PC-9 (cell line): ENCODE results near the gene LRRC8C. TPM values are rescaled to one million over a fixed set of nuclear protein-coding genes. Genes with fewer than 3 reads are reported as not detected.

Experiments
- BruUV-seq: library from RNA; stranded (reverse); fragments of 400-500 nt; replicated peaks from 2 replicates; lab custom pipeline; 2021; lab: Mats Ljungman, UMichigan
- CTCF ChIA-PET: fragments of 300-600 bp; sonication (Branson Sonifier 250); formaldehyde crosslinking; loops from one replicate; lab custom pipeline; 2022; ENCODE audit warnings: antibody characterized with exemption; lab: Charles Lee
- POLR2A ChIA-PET: fragments of 300-600 bp; sonication (Branson Sonifier 250); formaldehyde crosslinking; loops from one replicate; lab custom pipeline; 2022; ENCODE audit warnings: antibody characterized with exemption; ENCODE audit not compliant: unreplicated experiment; lab: Charles Lee
- DNase-seq, 2 experiments: peaks; one replicate each; pipeline versions ENCODE4 v3.0.0 to v3.0.0-alpha.2; 2015 to 2022; ENCODE audit warnings: mixed read lengths in 1 of 2
- H2AFZ ChIP-seq: fragments of 200-600 bp; sonication (generic); 2 replicates; pipeline ENCODE4 v1.8.1; 2017; ENCODE audit warnings: antibody characterized with exemption
- H3F3A ChIP-seq: fragments of 200-600 bp; sonication (generic); 2 replicates; pipeline ENCODE4 v1.8.1; 2017; ENCODE audit warnings: antibody characterized with exemption, mild to moderate bottlenecking, low read depth; ENCODE audit not compliant: insufficient read depth
- H3K27ac ChIP-seq: fragments of 200-600 bp; sonication (generic); 2 replicates; pipeline ENCODE4 v1.6.1; 2016; ENCODE audit warnings: mixed run types
- H3K27me3 ChIP-seq: fragments of 200-600 bp; sonication (generic); 2 replicates; pipeline ENCODE4 v1.6.1; 2016; ENCODE audit warnings: low read depth, mixed run types; ENCODE audit not compliant: insufficient read depth
- H3K36me3 ChIP-seq: fragments of 200-600 bp; sonication (generic); 2 replicates; pipeline ENCODE4 v1.6.1; 2016; ENCODE audit warnings: low read depth, mixed run types
- H3K4me1 ChIP-seq: fragments of 200-600 bp; sonication (generic); replicated peaks from 2 replicates; pipeline ENCODE4 v1.6.1; 2016; ENCODE audit warnings: mixed run types; ENCODE audit not compliant: insufficient read depth
- H3K4me2 ChIP-seq: fragments of 200-600 bp; sonication (generic); 2 replicates; pipeline ENCODE4 v1.6.1; 2017; ENCODE audit warnings: mixed run types
- H3K4me3 ChIP-seq: fragments of 200-600 bp; sonication (generic); 2 replicates; pipeline ENCODE4 v1.6.1; 2016; ENCODE audit warnings: mixed run types
- H3K79me2 ChIP-seq: fragments of 200-600 bp; sonication (generic); 2 replicates; pipeline ENCODE4 v1.6.1; 2017; ENCODE audit warnings: low read depth, mixed run types
- H3K9me2 ChIP-seq: fragments of 200-600 bp; sonication (generic); 2 replicates; pipeline ENCODE4 v1.8.1; 2017; ENCODE audit warnings: mild to moderate bottlenecking; ENCODE audit not compliant: insufficient read depth
- H3K9me3 ChIP-seq: fragments of 200-600 bp; sonication (generic); 2 replicates; pipeline ENCODE4 v1.8.1; 2016; ENCODE audit warnings: low read depth; ENCODE audit not compliant: insufficient read depth
- H4K20me1 ChIP-seq: fragments of 200-600 bp; sonication (generic); 2 replicates; pipeline ENCODE4 v1.8.1; 2017; ENCODE audit not compliant: insufficient read depth
- EZH2 ChIP-seq: fragments of 200-600 bp; sonication (generic); IDR thresholded peaks from 2 replicates; pipeline ENCODE4 v1.8.0; 2017; ENCODE audit warnings: antibody characterized with exemption, low read depth
- intact Hi-C: fragments of 100-400 bp; cut with micrococcal nuclease; formaldehyde crosslinking; loops from one replicate; pipeline ENCODE4 v1.10.0; 2022; ENCODE audit not compliant: unreplicated experiment
- total RNA-seq: library from RNA; stranded (reverse); gene quantifications from 2 replicates; pipeline ENCODE4 v1.2.3, GENCODE V29; 2021
- TF ChIP-seq, protein P1 (sequence below): fragments of 200-600 bp; sonication (generic); conservative IDR thresholded peaks from 2 replicates; pipeline ENCODE4 v1.6.1; 2017; ENCODE audit warnings: mixed run types, antibody characterized with exemption, mild to moderate bottlenecking, moderate library complexity

The LRRC8C gene
- total RNA-seq, 1 experiment from 2014 or later: 2.2 TPM

DNA sequence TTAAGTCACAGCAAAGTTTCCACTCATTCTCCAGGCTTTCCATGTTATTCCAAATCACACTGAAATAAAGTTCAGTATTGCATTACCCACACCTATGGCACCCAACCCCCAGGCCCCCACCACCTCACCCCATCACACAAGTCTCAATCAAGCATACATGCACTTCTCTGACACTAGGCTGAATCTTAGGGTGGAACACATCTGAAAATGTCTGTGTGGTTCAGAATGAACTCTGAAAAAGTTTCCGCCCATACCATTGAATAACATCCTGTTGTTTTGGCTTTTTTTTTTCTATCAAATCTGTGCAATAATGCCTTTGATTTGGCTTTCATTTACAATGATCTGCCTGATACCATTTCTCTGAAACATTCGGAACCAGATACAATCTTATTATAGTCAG, 25.8 kb upstream of the LRRC8C start:
- Histone ChIP-seq H2AFZ (no peak overlapping the region), H3K4me3 (no peak overlapping the region), H3K9me2 (no peaks in the 10 kb centered on the region), H3K79me2 (no peaks in the 10 kb centered on the region), H3K4me1 (peaks cover 20% of the 10 kb centered on the region), H3K27me3 (no peaks in the 10 kb centered on the region), H3K9me3 (no peaks in the 10 kb centered on the region), H3K36me3 (no peaks in the 10 kb centered on the region), H3K27ac (no peak overlapping the region), H3K4me2 (no peak overlapping the region), H3F3A (peaks cover 28% of the 10 kb centered on the region; the same call in 1 of the 2 replicates), H4K20me1 (peaks cover 10% of the 10 kb centered on the region; the same call in 1 of the 2 replicates)
- intact Hi-C loops: loop anchor here (5.0 to 10.0 kb wide), 2 partner anchors 80 to 388 kb away; partner anchors contain the start of gene ZNF326
- no TSS peak for BruUV-seq
- ChIA-PET POLR2A (interaction anchor here (0.5 kb wide), 1 partner anchor 147 kb away, joined by 3 read pairs; no protein-coding TSS in a partner anchor), CTCF (no interaction called here)
- TF ChIP-seq, protein P1, sequence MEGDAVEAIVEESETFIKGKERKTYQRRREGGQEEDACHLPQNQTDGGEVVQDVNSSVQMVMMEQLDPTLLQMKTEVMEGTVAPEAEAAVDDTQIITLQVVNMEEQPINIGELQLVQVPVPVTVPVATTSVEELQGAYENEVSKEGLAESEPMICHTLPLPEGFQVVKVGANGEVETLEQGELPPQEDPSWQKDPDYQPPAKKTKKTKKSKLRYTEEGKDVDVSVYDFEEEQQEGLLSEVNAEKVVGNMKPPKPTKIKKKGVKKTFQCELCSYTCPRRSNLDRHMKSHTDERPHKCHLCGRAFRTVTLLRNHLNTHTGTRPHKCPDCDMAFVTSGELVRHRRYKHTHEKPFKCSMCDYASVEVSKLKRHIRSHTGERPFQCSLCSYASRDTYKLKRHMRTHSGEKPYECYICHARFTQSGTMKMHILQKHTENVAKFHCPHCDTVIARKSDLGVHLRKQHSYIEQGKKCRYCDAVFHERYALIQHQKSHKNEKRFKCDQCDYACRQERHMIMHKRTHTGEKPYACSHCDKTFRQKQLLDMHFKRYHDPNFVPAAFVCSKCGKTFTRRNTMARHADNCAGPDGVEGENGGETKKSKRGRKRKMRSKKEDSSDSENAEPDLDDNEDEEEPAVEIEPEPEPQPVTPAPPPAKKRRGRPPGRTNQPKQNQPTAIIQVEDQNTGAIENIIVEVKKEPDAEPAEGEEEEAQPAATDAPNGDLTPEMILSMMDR: no peak
- no peak for TF ChIP-seq EZH2
- DNase-seq: no peak

DNA sequence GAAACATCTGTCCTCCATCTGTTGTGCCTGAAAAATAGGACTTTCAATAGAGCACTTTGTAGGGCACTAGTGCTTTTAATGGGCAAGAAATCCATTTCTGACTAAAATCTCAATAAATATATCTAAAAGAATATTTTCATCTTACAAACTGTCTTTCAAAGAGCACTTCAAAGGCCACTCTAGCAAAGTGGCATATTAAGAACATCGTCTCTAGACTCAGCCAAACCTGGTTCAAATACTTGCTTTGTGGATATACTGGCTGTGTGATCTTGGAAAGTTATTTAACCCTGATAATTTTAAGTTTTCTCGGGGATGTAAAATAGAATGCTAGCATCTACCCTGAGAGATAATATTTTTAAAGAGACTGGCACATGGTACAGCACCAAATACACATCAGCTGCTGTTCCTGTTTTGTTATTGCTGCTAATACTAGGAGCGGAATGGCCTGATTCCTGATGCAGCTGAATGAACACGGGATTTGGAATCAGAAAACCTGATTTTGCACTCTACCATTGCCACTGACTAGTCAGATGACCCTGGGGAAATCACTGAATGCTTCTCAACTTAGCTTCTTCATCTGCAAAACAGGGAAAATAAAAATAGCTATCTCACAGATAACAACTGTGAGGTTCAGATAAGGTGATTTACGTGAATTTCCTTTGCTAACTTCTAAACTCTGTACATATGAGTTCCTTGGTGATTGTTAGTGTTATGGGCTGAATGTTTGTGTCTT, 25.2 kb upstream of the LRRC8C start:
- TF ChIP-seq, protein P1: no peak
- no peak for TF ChIP-seq EZH2
- BruUV-seq: no TSS peak
- peaks cover 20% of the 10 kb centered on the region for H3K4me1 ChIP-seq
- H3K9me2 ChIP-seq: no peaks in the 10 kb centered on the region
- H3K9me3 ChIP-seq: no peaks in the 10 kb centered on the region
- CTCF ChIA-PET: no interaction called here
- POLR2A ChIA-PET: interaction anchor here (0.7 kb wide), 1 partner anchor 118 kb away, joined by 7 read pairs; no protein-coding TSS in a partner anchor
- no peak overlapping the region for H3K4me3 ChIP-seq
- H4K20me1 ChIP-seq: peaks cover 10% of the 10 kb centered on the region; the same call in 1 of the 2 replicates
- no peaks in the 10 kb centered on the region for H3K27me3 ChIP-seq
- H3K27ac ChIP-seq: no peak overlapping the region
- H3K79me2 ChIP-seq: no peaks in the 10 kb centered on the region
- no peak for DNase-seq
- H2AFZ ChIP-seq: no peak overlapping the region
- no peak overlapping the region for H3K4me2 ChIP-seq
- H3F3A ChIP-seq: peaks cover 28% of the 10 kb centered on the region; the same call in 1 of the 2 replicates
- intact Hi-C loops: loop anchor here (5.0 to 10.0 kb wide), 2 partner anchors 80 to 387 kb away; partner anchors contain the start of gene ZNF326
- H3K36me3 ChIP-seq: no peaks in the 10 kb centered on the region

DNA sequence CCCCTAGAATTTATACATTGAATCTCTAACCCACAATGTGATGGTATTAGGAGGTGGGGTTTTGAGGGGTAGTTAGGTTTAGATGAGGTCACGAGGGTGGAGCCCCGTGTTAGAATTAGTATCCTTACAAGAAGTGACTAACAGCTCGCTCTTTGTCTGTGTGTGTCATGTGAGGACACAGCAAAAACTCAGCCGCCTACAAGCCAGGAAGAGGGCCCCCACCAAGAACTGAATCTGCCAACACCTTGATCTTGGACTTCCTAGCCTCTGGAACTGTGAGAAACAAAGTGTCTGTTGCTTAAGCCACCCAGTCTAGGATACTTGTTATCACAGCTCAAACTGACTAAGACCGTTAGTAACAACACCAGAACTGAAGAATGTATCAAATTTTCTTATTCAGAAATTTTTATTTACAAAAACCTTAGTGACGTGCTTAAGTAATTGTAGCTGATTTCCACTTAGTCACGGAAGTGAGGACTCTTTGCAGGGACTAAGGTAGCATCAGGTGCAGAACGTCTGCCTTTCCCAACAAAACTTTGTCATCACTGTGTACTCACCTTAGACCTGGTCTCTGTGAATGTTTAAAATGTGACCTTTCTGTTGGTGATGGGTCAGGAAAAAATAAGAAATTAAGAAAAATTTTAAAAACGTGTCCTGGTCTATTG, 24.5 kb upstream of the LRRC8C start:
- no peak overlapping the region for H3K4me3 ChIP-seq
- H3K79me2 ChIP-seq: no peaks in the 10 kb centered on the region
- DNase-seq: no peak
- BruUV-seq: no TSS peak
- POLR2A ChIA-PET: interaction anchor here (0.7 kb wide), 1 partner anchor 117 kb away, joined by 7 read pairs; no protein-coding TSS in a partner anchor
- H3K27ac ChIP-seq: no peak overlapping the region
- no peaks in the 10 kb centered on the region for H3K36me3 ChIP-seq
- H3K27me3 ChIP-seq: no peaks in the 10 kb centered on the region
- intact Hi-C loops: loop anchor here (5.0 to 10.0 kb wide), 2 partner anchors 81 to 386 kb away; partner anchors contain the start of gene ZNF326
- H3F3A ChIP-seq: peaks cover 25% of the 10 kb centered on the region; the same call in 1 of the 2 replicates
- H3K9me2 ChIP-seq: no peaks in the 10 kb centered on the region
- H3K4me1 ChIP-seq: peaks cover 20% of the 10 kb centered on the region
- H3K9me3 ChIP-seq: no peaks in the 10 kb centered on the region
- CTCF ChIA-PET: interaction anchor here (0.5 kb wide), 1 partner anchor 394 kb away, joined by 10 read pairs; no protein-coding TSS in a partner anchor
- TF ChIP-seq, protein P1: no peak
- no peak overlapping the region for H3K4me2 ChIP-seq
- peaks cover 10% of the 10 kb centered on the region; the same call in 1 of the 2 replicates for H4K20me1 ChIP-seq
- no peak overlapping the region for H2AFZ ChIP-seq
